NCI-H1048 (cell line): ENCODE results near the gene MYO1G.
"Not testable (repeated sequence)": the region's sequence is repeated elsewhere in the genome, so short reads cannot be mapped to it uniquely, and the experiment has no call there.

Source experiments
- DNase-seq: peaks from one replicate; lab custom pipeline; 2025; lab: John Stamatoyannopoulos, UW

The MYO1G gene

DNA sequence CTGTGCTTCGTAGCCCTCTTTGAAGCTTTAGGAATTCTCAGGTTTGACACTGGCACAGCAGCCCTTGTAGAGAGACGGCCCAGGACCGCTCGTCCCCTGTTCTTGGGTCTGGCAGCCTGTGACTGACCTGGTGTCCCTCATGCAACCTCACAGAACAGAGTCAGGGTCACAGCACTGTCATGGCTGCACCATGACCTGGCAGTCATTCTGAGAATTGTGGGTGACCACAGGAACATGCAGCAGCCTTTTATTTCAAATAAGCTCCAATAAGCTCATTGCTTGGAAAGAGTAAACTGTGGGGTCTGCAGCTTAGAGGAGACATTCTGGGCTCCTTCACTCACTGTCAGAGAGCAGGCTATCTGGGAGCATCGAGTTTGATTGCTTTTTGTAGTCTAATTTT, 42.5 kb downstream of the MYO1G start:
- no peak for DNase-seq

DNA sequence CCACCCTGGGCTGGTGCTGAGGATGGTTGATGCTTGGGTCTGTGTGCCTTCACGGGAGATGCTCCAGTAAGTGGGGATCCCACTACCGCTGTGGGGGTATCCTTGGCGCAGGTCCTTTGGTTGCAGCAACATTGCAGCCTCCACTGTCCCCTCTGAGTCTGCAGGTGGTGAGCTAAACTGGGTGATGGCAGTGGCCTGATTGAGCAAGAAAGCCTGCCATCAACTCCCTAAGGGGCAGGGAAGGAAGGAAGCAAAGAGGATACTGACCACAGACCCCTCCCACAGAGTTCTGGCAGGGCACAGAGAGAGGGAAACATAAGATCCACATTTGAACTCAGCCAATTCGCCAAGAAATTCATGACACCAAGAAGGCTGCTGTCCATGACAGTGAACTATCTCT, 43.2 kb downstream of the MYO1G start:
- DNase-seq: no peak

DNA sequence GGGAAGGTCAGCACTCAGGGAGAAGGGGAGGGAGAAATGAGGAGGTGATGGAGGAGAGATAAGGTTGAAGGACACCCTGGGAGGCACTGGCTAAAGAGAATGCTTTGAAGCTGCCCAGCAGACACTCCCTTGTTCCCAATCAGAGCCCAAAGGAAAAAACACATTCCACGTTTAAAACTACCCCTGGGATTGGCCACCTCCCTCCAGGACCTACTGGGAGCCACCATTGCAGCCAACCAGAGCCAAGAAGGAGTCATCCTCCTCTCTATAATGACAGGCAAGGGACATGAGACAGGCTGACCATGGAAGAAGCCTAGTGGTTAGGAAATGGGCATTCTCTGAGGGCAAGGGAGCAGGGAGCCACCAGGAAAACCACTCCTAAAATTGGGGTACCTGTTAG, 43.8 kb downstream of the MYO1G start:
- DNase-seq: no peak

DNA sequence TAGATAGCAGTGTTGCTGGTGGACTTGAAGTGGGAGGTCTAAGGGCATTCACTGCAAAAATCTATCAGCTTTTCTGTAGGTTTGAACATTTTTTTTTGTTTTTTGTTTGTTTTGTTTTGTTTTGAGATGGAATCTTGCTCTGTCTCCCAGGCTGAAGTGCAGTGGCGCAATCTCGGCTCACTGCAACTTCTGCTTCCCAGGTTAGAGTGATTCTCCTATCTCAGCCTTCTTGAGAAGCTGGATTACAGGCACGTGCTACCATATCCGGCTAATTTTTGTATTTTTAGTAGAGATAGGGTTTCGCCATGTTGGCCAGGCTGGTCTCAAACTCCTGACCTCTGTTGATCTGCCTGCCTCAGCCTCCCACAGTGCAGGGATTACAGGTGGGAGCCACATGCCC, 44.3 kb downstream of the MYO1G start:
- not testable (repeated sequence) for DNase-seq

DNA sequence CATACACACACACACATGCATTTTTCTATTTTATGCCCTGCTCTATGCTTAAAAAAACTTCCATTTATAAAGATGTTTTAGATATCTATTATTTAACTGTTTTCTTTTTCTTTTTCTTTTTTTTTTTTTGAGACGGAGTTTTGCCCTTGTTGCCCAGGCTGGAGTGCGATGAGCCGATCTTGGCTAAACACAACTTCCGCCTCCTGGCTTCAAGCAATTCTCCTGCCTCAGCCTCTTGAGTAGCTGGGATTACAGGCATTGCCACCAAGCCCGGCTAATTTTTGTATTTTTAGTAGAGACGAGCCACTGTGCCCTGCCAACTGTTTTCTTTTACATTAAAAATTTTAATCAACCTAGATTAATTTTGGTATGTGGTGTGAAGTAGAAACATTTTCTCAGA, 47.9 kb downstream of the MYO1G start:
- DNase-seq: no peak

DNA sequence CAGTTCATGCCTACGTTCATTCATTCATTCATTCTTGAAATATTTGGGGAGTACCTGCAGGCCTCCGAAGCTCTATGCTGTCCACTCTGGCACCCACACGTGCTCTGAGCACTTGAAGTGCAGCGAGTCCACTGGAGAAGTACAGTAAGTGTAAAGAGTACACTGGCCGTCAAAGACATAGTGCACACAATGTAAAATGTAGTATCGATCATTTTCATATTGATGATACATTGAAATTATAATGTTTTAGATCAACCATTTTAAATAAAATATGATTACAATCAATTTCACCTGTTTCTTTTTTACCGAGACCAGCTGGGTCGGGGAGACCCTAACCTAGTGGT, 56.5 kb downstream of the MYO1G start:
- no peak for DNase-seq

DNA sequence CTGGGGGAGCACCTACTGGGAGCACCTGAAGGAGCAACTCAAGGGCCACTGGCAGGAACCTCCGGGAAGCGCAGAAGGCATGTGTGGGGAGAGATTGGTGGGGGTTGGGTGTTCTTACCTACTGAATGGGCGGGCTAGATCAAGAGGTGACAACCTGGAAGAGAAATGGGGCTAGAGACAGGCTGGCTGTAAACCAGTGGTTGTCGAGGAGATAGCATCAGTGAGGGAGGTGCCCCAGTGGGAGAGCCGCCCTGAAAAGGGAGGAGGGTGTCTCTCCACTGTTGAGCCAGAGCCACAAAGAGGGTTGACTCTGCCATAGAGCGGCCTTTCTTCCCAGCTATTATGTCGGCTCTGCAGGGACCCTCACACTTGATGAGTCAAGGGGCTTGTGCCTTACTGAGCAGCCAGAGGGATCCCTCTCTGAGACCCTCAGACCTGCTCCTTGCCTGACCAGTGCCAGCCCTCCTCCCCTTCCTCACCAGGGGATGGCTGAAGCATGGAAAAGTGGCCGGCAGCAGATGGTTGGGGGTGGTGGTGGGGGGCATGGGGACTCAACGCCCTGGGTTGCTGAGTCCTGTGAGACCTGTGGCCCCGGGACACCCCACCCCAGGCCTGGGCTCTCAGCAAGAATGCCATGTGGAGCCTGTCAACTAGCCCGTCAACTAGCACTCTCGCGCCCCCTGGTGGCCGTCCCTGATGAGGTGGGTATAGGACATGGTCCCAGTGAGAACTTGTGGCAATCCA, 57.0 kb downstream of the MYO1G start:
- DNase-seq: peak; percentile 56

DNA sequence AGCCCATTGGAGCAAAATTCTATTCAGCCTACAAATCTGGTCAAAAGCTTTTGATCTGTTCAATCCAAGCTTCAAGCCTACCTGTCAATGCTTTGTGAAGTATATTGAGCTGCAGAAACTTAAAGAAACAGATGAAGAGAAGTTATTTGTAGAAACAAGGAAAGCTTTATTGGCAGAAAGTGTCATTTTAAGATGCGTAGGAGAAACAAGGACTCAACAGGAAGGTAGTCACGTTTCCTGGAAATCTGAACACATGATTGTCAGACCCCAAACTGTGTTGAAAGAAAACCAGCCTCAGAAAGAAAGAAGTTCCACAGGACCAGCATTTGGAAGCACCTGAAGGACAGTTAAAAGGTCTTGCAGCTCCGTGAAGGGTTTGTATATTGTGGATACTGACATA, 58.7 kb downstream of the MYO1G start:
- no peak for DNase-seq

DNA sequence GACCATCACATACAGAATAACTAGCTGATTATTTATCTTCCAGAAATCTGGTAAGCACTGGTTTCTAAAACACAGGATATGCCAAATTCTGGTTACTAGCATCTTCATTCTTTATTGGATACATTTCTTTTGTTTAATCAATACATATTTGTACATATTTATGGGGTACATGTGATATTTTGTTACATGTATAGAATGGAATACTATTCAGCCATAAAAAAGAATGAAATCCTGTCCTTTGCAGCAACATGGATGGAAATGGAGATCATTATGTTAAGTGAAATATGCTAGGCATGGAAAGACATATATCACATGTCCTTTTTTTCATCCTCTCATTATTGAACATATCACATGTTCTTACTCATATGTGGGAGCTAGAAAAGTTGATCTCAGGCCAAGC, 60.8 kb downstream of the MYO1G start:
- no peak for DNase-seq

DNA sequence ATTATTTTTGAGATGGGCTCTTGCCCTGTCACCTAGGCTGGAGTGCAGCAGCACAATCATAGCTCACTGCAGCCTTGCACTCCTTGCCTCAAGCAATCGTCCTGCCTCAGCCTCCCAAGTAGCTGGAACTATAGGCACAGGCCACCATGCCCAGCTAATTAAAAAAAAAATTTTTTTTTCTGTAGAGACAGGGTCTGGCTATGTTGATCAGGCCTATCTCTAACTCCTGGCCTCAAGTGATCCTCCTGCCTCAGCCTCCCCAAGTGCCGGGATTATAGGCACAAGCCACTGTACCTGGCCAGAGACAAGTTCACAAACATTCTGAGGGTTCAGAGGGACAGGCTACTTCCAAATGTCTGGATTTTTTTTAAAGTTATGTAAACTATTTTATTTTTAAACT, 61.4 kb downstream of the MYO1G start:
- DNase-seq: no peak

DNA sequence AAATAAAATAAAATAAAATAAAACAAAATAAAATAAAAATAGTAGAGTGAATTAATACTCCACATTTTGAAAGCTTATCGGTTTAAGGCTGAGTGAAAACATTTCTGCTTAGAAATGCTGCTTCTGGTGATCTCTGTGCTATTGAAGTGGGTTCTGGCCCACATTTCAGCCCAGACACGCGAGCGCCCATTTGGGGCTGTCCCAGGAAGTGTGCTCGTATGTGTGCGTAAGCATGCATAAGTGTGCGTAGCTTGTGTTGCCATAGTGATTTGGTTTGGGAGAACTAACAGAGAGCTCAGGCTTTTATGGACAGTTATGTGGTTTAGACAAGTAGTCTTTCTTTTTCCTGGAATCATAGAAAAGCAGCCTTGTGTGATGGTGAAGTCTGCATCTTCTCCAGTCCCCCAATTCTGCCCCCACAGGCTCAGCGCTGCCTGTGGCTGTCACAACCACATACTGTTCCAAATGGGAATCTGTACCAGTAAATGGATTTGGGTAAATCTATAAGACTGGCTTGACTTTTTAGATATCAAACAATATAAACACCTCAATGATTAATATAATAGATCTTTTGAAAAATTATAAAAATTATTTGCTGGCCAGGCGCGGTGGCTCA, 63.7 kb downstream of the MYO1G start:
- DNase-seq: no peak

DNA sequence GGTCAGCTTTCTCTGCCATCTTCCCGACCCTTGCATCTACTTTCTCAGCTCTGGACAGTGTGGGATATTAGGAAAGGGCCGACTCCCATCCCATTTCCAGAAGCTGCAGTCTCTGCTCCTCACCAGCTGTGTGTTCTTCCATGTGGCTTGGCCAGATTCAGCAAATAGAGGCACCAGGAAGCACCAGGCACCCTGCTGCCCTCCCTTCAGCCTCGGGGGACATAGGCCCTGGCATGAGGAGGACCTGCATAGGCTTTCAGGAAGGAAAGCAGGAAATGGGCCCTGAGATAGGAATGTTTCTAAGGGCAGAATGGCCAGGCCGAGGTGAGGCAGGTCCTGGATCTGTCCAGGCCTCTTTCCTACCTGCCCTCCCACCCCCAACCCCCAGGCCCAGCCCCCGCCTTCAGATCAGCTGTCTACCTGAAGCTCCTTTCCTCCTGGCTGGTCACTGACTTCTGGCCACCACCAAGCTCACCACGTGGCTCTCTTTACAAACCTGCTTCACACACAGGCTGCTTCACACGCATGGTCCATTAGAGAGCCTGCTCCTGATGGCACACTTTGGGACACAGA, 66.0 kb downstream of the MYO1G start:
- no peak for DNase-seq
